Choroid plexus epithelial cell (primary cell): ENCODE results near the gene ATXN7.

Experiments
- DNase-seq: peaks from one replicate; pipeline ENCODE4 v3.0.0-alpha.2; 2010; ENCODE audit warnings: low read depth
- H3K4me3 ChIP-seq: 2 replicates; pipeline ENCODE4 v1.5.1; 2011; ENCODE audit warnings: low read depth, mild to moderate bottlenecking, control low read depth, low read length, moderate library complexity
- TF ChIP-seq, protein P1 (sequence below): conservative IDR thresholded peaks from 2 replicates; pipeline ENCODE4 v1.5.1; 2011; ENCODE audit warnings: low read depth, mild to moderate bottlenecking, control low read depth, inconsistent platforms, low read length, moderate library complexity

The ATXN7 gene

GRCh38 chr3:64000453-64001055, 136.9 kb downstream of the ATXN7 start:
- TF ChIP-seq, protein P1, sequence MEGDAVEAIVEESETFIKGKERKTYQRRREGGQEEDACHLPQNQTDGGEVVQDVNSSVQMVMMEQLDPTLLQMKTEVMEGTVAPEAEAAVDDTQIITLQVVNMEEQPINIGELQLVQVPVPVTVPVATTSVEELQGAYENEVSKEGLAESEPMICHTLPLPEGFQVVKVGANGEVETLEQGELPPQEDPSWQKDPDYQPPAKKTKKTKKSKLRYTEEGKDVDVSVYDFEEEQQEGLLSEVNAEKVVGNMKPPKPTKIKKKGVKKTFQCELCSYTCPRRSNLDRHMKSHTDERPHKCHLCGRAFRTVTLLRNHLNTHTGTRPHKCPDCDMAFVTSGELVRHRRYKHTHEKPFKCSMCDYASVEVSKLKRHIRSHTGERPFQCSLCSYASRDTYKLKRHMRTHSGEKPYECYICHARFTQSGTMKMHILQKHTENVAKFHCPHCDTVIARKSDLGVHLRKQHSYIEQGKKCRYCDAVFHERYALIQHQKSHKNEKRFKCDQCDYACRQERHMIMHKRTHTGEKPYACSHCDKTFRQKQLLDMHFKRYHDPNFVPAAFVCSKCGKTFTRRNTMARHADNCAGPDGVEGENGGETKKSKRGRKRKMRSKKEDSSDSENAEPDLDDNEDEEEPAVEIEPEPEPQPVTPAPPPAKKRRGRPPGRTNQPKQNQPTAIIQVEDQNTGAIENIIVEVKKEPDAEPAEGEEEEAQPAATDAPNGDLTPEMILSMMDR = no peak
- DNase-seq = no peak
- no peak overlapping the region for H3K4me3 ChIP-seq

- TF ChIP-seq, protein P1 = no peak
- no peak overlapping the region for H3K4me3 ChIP-seq
- DNase-seq = no peak
Measured at GRCh38 chr3:64002233-64002632, 138.6 kb downstream of the ATXN7 start.

DNA sequence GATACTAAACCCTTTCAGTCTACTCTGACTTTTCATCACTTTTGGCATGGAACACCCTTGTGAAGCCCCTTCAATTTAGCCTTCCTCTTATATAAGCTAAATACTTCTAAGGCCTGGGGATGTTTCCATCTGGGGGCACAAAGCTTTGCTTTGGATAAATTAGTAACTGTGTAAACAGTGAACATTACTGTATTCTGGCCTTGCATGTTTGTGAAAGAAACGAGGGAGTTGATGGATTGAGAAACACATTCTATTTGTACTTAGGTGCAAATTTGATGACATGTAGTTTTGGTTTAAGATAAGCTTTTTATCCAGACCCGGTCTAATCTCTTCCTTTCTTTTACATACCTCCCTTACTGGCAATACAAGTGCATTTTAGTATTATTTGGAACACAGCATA, 139.9 kb downstream of the ATXN7 start:
- TF ChIP-seq, protein P1 = no peak
- no peak overlapping the region for H3K4me3 ChIP-seq
- no peak for DNase-seq

GRCh38 chr3:64008017-64008416, 144.3 kb downstream of the ATXN7 start:
- no peak for DNase-seq
- TF ChIP-seq, protein P1 = no peak
- no peak overlapping the region for H3K4me3 ChIP-seq

DNA sequence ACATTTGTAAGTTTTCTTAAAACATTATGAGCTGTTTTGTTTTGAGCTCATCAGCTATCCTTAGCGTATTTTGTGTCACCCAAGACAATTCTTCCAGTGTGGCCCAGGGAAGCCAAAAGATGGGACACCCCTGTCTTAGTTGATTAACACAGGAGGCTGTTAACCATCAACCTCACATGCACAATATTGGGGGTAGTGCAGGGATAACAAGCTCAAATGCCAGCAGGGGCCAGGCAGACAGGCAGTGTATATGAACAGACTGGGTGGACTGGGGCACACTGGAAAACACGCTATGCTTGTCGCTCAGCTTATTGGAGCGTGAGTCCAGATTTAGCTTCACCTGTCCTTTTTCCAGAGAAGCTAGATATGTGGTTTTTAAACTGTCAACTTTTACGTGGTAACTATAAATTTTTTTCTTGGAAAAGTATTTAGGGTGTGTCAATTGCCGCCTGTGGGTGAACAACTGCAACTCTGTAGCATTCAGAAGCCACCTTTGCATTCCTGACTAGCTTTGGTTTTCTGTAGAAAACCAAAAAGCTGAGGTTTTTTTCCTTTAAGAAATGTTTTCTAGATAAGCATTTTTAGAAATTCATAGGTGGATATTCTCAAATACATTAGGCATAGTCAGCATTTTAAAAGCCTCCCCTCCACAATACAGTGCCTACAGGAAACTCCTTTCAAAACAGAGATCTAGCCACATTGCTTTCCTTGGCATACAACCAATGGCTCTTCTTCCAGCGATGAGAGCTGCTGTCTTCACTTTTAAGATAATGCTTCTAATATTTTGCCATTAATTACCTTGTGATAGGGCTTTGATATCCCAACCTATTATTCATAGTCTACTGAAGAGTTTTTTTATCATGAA, 145.1 kb downstream of the ATXN7 start:
- peak; percentile 76 for DNase-seq
- TF ChIP-seq, protein P1 = no peak
- no peak overlapping the region for H3K4me3 ChIP-seq

- TF ChIP-seq, protein P1 = no peak
- H3K4me3 ChIP-seq = no peak overlapping the region
- DNase-seq = no peak
Measured at GRCh38 chr3:64009528-64009927, 145.9 kb downstream of the ATXN7 start.
